GM18505 (cell line): ENCODE data around the gene ENTREP3.
"Not testable (repeated sequence)": the region's sequence is repeated elsewhere in the genome, so short reads cannot be mapped to it uniquely, and the experiment has no call there.

Experiments
- ATAC-seq: cut with Tn5 transposase; IDR thresholded peaks from one replicate; pipeline ENCODE4 v1.9.1; 2021; ENCODE audit not compliant: unreplicated experiment
- POLR2A ChIP-seq: IDR thresholded peaks from 4 replicates; pipeline ENCODE4 v1.6.1; 2011; ENCODE audit warnings: borderline replicate concordance; ENCODE audit not compliant: insufficient read depth, insufficient read length; ENCODE audit errors: extremely low read depth

ENTREP3 gene

DNA sequence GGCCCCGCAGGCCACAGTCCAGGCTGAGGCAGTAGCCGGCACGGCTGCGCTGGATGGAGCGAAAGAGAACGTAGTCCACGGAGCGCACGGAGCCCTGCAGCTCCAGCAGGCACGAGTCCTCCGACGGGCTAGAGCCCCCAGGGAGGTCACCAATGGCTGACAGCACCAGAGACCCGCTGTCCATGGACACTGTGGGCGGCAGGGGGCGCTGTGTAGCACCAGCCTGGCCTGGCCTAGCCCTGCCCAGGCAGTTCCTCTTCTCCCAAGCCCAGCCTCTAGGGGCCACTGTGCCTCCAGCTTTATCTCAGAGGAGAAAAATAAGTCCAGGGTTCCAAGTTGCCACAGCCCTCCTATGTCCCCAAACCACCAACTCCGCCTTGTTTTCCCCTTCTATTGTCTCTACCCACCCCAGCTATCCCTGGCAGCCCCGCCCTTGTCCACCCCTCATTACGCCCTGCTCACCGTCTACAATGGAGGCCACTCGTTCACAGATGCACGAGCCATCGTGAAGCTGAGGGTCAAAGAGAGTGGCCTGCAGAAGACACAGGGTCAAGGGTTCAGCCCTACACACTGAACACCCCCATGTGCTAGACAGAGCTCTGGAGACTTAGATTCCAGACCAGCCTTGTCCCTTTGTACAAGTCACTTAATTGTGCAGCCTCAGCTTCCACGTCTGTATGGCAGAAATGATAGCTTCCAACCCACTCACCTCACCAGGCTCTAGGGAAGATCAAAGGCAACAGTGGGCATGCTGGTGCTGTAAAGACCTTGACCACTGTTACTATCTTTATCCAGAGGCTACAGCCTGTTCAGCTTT is 4.4 kb downstream of the ENTREP3 start:
- ATAC-seq: peak; percentile 74
- TF ChIP-seq POLR2A: peak; percentile 47

- ATAC-seq: peak; percentile 22
- TF ChIP-seq POLR2A: no peak
Observed at GRCh38 chr1:155250246-155250632, 5.0 kb downstream of the ENTREP3 start.

GRCh38 chr1:155247667-155248553 is 7.4 kb downstream of the ENTREP3 start:
- ATAC-seq: no peak

DNA sequence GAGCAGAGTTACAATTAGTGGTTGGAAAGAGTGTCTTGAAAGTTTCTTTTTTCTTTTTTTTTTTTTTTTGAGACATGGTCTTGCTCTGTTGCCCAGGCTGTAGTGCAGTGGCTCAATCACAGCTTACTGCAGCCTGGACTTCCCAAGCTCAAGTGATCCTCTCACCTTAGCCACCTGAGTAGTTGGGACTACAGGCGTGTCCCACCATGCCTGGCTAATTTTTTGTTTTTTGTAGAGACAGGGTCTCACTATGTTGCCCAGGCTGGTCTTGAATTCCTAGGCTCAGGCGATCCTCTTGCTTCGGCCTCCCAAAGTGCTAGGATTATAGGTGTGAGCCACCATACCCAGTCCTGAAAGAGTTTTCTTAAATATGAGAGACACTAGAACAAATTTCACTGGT is 8.5 kb downstream of the ENTREP3 start:
- ATAC-seq: not testable (repeated sequence)

More at GRCh38 chr1:155247667-155248553, 7.4 kb downstream of the ENTREP3 start:
- no peak for TF ChIP-seq POLR2A

- no peak for ATAC-seq
- TF ChIP-seq POLR2A: no peak
Observed at GRCh38 chr1:155245163-155245524, 10.1 kb downstream of the ENTREP3 start.

GRCh38 chr1:155244368-155245162 is 10.7 kb downstream of the ENTREP3 start:
- ATAC-seq: peak; percentile 82
- TF ChIP-seq POLR2A: peak; percentile 96

GRCh38 chr1:155242805-155243358 is 12.4 kb downstream of the ENTREP3 start:
- no peak for TF ChIP-seq POLR2A
- ATAC-seq: no peak

GRCh38 chr1:155241841-155242264 is 13.4 kb downstream of the ENTREP3 start:
- no peak for TF ChIP-seq POLR2A
- ATAC-seq: no peak

DNA sequence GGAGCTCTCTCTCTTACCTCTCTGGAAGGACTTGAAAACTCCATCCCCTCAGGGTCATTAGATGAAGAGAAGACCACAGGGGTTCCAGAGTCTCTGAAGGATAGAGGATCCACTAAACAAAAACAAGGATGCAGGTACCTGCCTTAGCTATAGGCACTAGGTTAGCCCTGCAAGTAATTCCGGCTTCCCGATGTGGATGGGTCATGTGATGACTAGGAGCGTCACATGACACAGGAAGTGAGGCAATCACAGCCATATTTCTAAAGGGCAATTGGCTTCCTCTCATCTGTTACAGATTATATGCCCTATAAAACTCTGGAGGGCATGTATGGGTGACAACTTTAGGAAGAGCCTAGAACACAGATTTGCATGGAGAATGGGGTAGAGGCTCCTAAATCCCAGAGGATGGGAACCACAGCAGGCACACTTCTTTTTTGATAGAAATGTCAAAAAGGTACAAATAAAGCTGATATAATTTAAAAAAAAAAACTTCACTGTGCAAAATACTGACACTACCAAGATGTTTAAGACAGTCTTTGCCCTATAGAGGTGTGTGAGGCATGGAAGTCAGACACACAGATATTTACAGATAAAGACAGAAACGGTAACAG is 14.1 kb downstream of the ENTREP3 start:
- ATAC-seq: no peak
- no peak for TF ChIP-seq POLR2A

GRCh38 chr1:155236451-155236850 is 18.8 kb downstream of the ENTREP3 start:
- no peak for ATAC-seq
- TF ChIP-seq POLR2A: no peak

DNA sequence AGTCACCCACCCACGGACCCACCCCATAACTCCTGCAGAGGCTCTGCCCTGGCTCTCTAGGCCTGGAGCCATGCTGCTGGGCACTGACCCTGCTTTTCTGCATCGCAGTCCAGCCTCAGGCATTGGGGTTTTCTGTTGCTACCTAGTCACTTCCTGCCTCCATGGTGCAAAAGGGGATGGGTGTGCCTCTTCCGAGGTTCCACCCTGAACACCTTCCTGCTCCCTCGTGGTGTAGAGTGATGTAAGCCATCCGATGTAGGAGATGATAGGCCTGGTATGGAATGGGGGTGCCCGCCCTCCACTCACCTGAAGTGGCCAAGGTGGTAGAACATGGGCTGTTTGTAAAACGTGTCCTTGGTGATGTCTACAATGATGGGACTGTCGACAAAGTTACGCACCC is 19.9 kb downstream of the ENTREP3 start:
- not testable (repeated sequence) for ATAC-seq

- ATAC-seq: not testable (repeated sequence)
Observed at GRCh38 chr1:155233502-155233901, 21.8 kb downstream of the ENTREP3 start.

GRCh38 chr1:155232001-155232978 is 23.0 kb downstream of the ENTREP3 start:
- not testable (repeated sequence) for ATAC-seq

GRCh38 chr1:155231302-155231701 is 24.0 kb downstream of the ENTREP3 start:
- ATAC-seq: not testable (repeated sequence)
